Fibroblast of mammary gland (primary cell): ENCODE results near the gene MYH8.

ENCODE experiments used
- DNase-seq: peaks from one replicate; pipeline ENCODE4 v3.0.0-alpha.2; 2010; ENCODE audit warnings: low read depth
- H3K4me3 ChIP-seq: 2 replicates; pipeline ENCODE4 v1.5.1; 2011; ENCODE audit warnings: low read depth, mild to moderate bottlenecking, low read length, moderate library complexity; ENCODE audit not compliant: control insufficient read depth
- CTCF ChIP-seq: conservative IDR thresholded peaks from 2 replicates; pipeline ENCODE4 v1.5.1; 2011; ENCODE audit warnings: low read depth, low read length, inconsistent platforms; ENCODE audit not compliant: control insufficient read depth, insufficient read depth

MYH8 gene

GRCh38 chr17:10369239-10369638 lies 52.5 kb downstream of the MYH8 start:
- DNase-seq, result no peak
- H3K4me3 ChIP-seq, result no peak overlapping the region
- TF ChIP-seq CTCF, result no peak

GRCh38 chr17:10368561-10368960 lies 53.2 kb downstream of the MYH8 start:
- no peak for TF ChIP-seq CTCF
- no peak for DNase-seq
- H3K4me3 ChIP-seq, result no peak overlapping the region

GRCh38 chr17:10360578-10360977 lies 61.2 kb downstream of the MYH8 start:
- no peak overlapping the region for H3K4me3 ChIP-seq
- TF ChIP-seq CTCF, result no peak
- DNase-seq, result peak; percentile 79

- no peak overlapping the region for H3K4me3 ChIP-seq
- TF ChIP-seq CTCF, result peak; percentile 45
- no peak for DNase-seq
These were observed 64.0 kb downstream of the MYH8 start for GRCh38 chr17:10357768-10358167.

DNA sequence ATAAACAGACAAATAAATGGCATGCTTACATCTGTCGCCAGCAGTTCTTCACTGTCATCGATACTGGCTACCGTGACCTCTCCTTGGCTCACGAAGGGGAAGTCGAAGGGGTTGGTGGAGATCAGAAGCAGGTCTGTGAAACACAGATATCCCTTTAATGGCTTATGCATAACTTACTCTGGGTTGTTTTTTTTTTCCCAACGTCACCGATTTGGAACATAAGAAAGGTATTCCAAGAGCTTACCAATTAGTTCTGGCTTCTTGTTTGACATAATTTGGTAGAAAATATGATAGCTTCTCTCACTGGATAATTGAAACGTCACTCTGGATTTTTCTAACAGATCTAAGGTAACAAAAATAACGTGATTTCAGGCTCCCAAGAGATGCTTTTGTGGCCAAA lies 67.1 kb downstream of the MYH8 start:
- no peak overlapping the region for H3K4me3 ChIP-seq
- DNase-seq, result no peak
- TF ChIP-seq CTCF, result no peak

DNA sequence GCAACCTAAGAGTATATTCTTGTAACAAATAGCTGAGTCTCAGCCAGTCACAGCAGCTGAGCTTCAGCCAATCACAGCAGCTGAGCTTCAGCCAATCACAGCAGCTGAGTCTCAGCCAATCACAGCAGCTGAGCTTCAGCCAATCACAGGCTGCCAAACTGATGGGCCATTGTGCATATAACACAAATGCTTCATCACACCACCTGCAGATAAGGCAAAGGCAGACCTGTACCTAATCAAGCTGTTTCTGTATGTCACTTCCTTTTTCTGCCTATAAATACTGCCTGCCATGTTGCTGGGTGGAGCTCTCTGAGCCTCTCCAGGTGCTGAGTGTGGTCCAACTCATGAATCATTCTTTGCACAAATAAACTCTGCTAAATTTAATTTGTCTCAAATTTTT lies 68.9 kb downstream of the MYH8 start:
- no peak for TF ChIP-seq CTCF
- H3K4me3 ChIP-seq, result no peak overlapping the region
- no peak for DNase-seq

GRCh38 chr17:10349403-10349802 lies 72.3 kb downstream of the MYH8 start:
- peak; percentile 33 for TF ChIP-seq CTCF
- no peak overlapping the region for H3K4me3 ChIP-seq
- peak; percentile 25 for DNase-seq
